GM19324 (cell line): ENCODE measurements around the gene ATP1B2.

ENCODE experiments used
- ATAC-seq: cut with Tn5 transposase; IDR thresholded peaks from one replicate; pipeline ENCODE4 v1.9.1; 2021; ENCODE audit warnings: mild to moderate bottlenecking, moderate library complexity; ENCODE audit not compliant: unreplicated experiment, low FRiP score

ATP1B2 gene

DNA sequence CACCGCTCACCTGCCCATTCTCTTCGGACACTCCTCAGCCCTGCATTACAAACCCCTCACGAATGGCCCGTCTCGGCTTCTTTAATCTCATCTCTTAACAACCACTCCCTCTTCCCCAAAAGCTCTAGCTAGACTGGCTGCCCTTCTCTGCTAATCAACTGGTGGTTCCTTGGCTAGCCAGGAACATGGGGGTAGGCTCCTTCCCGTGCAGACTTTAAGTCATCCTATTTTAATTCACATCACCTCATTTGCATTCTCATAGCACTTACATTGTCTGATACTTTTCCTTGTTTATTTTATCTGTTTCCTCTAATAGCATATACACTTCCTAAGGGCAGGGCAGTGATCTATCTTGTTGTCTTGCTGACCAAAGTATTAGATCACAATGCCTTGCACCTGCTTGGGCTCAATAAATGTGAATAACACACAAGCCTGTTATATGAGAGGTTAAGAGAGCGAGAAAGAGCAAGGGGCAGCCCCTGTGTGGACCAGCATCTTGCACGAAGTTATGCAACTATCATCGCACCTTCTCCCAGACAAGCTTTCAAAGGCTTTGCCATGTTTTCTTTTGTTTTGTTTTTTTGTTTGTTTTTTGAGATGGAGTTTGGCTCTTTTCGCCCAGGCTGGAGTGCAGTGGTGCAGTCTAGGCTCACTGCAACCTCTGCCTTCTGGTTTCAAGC lies 26.8 kb downstream of the ATP1B2 start:
- ATAC-seq, result no peak

DNA sequence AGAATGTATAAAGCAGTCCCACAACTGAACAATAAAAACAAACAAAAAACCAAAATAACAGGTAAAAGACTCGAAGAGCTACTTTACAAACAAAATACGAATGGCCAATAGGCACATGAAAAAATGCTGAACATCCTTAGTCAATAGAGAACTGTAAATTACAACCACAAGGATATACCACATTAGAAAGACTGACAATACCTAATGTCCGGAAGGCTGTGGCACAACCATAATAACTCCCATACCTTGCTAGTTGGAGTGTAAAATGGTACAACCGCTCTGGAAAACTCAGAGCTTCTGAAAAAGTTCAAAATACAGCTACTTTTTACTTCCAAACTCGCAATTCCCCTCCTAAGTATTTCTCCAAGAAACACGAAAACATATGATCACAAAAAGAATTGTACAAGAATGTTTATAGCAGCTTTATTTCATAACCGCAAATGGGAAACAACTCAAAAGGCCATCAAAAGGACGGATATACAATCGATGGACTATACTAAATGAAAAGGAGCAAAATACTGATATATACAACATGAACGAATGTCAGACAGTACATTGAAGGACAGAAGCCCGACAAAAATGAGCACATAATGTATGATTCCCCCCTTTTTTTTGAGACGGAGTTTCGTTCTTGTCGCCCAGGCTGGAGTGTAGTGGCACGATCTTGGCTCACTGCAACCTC lies 34.3 kb downstream of the ATP1B2 start:
- no peak for ATAC-seq

DNA sequence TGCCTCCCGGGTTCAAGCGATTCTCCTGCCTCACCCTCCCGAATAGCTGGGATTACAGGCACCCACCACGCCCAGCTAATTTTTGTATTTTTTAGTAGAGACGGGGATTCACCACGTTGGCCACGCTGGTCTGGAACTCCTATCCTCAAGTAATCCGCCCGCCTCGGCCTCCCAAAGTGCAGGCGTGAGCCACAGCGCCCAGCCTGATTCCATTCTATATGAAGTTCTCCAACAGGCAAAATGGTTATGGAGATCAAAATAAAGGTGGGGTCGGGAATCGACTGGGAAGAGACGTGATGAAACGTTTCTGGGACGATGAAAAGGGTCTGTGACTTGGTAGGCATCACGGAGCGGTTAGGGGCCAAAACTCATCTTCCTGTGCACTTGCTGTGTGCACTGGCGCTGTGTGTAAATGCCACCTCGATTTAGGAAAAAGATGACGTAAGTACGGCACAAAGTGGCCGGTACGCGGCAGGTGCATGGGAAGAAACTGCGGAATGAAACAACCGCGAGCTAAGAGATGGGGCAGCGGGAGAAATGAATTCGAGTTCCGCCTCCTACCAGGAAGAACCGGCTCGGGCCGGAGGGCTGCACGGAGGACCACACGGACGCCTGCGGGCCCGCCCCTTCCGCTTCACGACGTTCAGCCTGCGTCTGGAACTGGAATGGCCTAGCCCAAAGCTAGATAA lies 35.0 kb downstream of the ATP1B2 start:
- peak; percentile 54 for ATAC-seq

DNA sequence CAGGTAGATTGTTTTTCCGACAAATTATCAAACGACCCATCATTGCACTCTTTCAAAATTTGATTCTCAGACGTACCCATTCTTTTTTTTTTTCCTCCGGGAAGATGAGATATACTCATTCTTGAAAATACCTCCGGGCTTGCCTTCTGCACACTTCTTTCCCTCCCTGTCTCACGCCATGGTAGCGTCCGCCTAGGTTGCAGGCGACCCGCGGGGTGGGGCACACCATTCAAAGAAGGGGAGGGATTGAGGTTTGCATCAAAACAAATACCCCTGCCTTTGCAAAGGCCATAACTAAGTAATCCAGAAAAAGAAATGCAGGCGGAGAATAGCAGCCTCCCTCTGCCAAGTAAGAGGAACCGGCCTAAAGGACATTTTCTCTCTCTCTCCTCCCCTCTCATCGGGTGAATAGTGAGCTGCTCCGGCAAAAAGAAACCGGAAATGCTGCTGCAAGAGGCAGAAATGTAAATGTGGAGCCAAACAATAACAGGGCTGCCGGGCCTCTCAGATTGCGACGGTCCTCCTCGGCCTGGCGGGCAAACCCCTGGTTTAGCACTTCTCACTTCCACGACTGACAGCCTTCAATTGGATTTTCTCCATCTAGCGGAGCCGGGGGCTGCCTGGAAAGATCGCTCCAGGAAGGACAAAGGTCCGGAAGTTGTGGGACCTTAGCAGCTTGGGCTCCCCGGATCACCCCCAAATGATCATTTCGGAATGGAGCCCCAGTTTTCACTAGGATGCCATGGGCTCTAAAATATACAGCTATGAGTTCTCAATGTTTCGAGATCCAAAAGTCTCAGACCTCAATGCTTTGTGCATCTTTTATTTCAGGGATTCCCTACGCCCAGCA lies 35.7 kb downstream of the ATP1B2 start:
- peak; percentile 59 for ATAC-seq

DNA sequence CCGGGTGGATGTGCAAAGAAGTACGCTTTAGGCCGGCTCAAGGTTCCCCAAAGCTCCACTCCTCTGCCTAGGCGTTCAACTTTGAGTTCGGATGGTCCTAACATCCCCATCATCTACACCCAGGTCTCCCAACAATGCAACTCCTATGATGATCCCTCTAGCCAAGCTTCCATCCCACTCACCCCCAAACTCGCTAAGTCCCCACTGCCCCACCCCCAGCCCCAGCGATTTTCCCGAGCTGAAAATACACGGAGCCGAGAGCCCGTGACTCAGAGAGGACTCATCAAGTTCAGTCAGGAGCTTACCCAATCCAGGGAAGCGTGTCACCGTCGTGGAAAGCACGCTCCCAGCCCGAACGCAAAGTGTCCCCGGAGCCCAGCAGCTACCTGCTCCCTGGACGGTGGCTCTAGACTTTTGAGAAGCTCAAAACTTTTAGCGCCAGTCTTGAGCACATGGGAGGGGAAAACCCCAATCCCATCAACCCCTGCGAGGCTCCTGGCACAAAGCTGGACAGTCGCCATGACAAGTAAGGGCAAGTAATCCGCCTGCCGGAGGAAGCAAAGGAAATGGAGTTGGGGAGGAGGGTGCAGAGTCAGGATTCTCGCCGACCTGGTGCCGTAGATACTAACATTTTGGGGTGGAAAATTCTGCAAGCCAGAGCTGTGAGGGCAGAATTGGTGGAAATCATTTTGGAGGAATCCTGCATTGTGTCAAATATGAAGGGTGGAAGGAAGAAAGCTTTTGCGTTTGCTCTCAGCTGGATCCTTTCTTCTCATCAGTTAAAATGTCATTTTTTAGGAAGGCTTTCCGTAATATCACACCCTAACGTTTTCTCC lies 36.6 kb downstream of the ATP1B2 start, which contains the start of gene TP53:
Gene TP53 (minus strand): TSS at position 419 of the 836 bp plus-strand sequence. CDS start 10,896 bp downstream, outside the sequence.
- ATAC-seq, result no peak

DNA sequence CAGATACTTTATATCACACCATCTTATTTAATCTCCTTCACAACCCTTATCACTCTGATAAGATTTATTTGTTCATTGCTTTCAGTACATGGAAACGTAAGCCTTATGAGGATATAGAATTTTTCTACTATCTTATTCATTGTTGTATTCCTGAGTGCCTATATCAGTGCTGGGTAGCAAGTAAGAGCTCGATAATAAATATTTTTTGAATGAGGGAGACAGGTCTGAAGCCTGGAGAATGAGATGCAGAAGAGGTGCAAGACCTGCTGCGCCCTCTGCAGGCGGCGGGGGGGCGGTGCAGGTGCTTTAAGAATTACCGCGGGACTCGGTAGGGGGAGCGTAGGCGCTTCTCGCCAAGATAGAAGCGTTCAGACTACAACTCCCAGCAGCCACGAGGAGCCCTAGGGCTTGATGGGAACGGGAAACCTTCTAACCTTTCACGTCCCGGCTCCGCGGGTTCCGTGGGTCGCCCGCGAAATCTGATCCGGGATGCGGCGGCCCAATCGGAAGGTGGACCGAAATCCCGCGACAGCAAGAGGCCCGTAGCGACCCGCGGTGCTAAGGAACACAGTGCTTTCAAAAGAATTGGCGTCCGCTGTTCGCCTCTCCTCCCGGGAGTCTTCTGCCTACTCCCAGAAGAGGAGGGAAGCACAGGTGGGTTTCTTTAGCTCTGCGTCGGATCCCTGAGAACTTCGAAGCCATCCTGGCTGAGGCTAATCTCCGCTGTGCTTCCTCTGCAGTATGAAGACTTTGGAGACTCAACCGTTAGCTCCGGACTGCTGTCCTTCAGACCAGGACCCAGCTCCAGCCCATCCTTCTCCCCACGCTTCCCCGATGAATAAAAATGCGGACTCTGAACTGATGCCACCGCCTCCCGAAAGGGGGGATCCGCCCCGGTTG lies 37.4 kb downstream of the ATP1B2 start, which contains the start of gene WRAP53:
Gene WRAP53 (plus strand): TSS at position 570 of the 900 bp plus-strand sequence. CDS start 172 bp downstream, at position 742.
- ATAC-seq, result peak; percentile 64

DNA sequence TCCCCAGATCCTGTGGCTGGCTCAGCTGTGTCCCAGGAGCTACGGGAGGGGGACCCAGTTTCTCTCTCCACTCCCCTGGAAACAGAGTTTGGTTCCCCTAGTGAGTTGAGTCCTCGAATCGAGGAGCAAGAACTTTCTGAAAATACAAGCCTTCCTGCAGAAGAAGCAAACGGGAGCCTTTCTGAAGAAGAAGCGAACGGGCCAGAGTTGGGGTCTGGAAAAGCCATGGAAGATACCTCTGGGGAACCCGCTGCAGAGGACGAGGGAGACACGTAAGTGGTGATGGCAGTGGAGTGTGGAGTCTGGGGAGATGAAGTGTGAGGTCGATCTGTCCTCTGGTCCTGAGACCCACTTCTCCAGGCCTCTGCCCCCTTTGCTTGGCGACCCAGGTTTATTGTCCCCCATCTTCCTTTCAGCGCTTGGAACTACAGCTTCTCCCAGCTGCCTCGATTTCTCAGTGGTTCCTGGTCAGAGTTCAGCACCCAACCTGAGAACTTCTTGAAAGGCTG lies 38.1 kb downstream of the ATP1B2 start:
- no peak for ATAC-seq

DNA sequence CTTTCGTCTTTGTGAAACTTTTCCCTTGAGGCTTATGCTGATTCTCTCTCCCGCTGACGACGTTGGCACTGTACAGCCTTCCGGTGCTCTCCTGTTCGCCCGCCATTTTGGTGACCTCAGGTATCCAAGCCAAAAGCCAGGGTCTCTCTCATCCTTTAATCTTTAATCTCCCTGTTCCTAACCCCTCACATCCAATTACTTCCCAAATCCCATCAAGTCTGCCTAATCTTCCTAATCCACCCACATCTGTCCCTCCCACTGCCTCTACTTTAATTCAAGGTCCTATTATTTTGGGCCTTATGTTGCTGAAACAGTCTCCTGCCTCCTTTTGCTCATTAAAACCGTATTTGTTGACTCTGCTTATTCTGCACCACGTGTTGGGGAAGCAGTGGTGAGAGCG lies 44.9 kb downstream of the ATP1B2 start:
- no peak for ATAC-seq

DNA sequence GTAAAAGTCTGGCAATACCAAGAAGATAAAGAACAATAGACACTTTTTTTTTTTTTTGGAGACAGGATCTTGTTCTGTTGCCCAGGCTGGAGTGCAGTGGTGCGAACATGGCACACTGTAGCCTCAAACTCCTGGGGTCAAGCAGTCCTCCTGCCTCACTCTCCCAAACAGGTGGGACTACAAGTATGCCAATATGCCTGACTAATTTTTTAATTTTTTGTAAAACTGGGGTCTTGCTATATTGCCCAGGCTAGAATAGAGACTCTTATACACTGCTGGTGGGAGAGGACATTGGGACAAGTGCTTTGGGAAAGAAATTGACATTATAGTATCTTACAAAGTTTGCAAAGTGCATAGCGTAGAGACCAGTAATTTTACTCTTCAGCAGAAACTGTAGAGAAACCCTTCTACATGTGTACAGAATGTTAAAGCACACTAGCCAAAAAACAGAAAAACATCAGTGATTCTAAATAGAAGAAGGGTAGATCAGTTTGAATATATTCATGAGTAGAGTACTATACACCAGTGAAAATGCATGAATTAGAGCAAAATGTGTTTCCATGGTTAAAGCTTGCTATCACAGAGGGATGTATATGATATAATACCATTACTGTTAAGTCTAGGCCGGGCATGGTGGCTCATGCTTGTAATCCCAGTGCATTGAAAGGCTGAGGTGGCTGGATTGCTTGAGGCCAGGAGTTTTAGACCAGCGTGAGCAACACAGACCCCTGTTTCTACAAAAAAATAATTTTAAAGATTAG lies 47.3 kb downstream of the ATP1B2 start:
- ATAC-seq, result no peak

DNA sequence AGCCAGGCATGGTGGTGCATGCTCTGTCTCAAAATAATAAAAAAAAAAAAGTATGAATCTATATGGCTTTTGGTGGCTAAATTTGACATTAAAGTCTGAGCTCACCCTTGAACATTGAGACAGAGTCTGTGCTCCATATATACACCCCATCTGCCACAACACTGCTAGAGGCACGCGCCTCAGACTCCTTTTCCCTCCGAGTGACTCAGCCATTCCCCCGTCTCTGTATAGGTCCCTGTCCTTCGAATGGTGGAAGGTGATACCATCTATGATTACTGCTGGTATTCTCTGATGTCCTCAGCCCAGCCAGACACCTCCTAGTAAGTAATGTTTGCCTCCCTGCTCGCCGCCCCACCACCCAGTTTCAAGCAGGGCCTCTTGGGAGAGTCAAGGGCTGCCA lies 49.8 kb downstream of the ATP1B2 start:
- ATAC-seq, result no peak

DNA sequence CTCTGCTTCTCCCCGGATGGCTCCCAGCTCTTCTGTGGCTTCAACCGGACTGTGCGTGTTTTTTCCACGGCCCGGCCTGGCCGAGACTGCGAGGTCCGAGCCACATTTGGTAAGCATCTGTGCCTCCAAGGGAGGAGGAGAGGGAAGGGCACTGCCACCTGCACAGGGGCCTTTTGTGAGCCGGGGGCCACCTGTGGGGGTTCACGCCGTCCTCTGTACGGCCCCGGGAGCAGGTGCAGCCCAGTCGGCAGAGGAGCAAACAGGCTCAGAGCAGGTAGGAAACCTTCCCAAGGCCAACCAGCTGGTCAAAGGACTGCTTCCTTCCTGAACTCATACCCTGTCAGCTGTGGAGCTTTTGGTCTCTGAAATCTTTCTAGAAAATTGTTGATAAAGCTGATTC lies 51.0 kb downstream of the ATP1B2 start:
- ATAC-seq, result no peak

DNA sequence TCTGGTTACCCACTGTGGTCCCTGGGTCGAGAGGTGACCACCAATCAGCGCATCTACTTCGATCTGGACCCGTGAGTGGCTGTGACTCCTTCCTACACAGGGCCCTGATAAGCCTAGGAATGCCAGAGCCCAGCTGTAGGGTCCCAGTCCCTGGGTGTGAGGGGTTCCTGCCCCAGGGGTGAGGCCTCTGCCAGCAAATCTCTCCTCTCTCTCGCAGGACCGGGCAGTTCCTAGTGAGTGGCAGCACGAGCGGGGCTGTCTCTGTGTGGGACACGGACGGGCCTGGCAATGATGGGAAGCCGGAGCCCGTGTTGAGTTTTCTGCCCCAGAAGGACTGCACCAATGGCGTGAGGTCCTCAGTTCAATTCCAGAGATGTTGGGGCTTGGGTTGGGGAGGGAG lies 52.0 kb downstream of the ATP1B2 start:
- no peak for ATAC-seq

DNA sequence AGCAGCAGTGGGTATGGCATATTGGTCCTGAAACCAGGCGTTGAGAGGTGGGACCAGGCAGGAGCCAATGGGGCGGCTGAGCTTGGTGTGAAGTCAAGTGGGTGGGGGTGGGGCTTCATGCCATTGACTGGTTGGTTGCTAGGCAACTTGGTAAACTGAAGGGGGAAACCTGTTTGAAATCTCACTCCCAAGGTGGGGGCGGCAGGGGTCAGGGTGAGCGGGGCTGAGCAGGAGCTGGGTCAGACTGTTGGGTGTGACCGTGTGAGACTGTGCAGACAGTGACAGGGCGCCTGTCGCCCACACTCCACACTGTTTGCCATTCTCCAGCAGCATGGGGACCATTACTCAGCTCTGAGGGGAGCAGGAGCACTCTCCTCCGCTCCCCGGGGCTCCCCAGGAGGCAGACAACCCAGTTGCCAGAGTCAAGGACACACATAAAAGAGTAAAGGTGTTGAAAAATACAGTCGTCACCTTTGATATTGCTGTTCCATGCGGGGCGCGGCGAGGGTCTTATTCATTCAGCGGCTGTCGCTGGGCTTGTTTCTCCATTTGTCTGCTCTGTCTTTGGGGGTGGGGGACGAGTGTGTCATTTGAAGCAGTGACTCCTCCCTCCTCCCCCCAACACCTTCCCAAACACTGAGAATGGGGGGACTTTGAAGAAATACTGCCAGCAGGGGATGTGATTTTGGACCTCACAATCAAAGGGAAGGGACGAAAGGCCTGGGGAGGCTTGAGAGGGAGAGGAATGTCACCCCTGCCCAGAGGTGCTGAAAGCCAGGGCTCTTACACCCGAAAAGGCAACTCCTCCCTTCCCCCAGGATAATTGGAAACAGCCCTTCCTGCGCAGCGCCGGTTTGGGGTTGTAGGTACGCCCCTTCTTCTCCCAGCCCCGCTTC lies 53.1 kb downstream of the ATP1B2 start:
- no peak for ATAC-seq

DNA sequence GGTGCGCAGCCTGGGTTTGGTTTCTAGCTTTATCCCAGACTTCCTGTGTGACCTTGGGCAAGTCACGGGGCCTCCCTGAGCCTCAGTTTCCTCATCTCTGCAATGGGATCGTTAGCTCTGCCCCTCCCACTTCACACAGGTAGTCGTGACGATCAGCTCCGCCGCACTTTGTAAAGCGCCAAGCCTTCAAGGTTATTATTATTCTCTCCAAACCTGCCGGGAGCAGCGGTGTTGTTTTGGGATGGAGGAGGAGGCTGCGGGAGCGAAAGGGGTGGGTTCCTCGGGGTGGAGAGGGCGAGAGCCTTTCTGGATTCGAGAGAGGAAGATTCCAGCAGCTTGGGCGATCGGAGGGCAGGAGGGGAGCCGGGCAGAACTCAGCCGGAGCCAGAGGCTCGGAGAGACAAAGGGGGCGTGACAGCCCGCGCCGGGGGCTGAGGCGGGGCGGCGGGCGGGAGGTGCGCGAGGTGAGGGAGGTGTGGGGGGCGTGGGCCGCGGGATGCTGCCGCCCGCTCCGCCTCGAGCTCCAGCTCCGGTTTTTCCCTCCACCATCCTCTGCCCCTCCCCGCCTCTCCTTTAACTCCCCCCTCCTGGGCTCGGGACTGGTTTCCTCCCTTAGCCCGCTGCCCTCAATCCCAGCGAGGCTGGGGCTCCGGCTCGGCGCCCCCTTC lies 54.0 kb downstream of the ATP1B2 start, which contains the start of gene EFNB3:
Gene EFNB3 (plus strand): TSS at position 602 of the 668 bp plus-strand sequence. CDS start 397 bp downstream, outside the sequence.
- no peak for ATAC-seq

DNA sequence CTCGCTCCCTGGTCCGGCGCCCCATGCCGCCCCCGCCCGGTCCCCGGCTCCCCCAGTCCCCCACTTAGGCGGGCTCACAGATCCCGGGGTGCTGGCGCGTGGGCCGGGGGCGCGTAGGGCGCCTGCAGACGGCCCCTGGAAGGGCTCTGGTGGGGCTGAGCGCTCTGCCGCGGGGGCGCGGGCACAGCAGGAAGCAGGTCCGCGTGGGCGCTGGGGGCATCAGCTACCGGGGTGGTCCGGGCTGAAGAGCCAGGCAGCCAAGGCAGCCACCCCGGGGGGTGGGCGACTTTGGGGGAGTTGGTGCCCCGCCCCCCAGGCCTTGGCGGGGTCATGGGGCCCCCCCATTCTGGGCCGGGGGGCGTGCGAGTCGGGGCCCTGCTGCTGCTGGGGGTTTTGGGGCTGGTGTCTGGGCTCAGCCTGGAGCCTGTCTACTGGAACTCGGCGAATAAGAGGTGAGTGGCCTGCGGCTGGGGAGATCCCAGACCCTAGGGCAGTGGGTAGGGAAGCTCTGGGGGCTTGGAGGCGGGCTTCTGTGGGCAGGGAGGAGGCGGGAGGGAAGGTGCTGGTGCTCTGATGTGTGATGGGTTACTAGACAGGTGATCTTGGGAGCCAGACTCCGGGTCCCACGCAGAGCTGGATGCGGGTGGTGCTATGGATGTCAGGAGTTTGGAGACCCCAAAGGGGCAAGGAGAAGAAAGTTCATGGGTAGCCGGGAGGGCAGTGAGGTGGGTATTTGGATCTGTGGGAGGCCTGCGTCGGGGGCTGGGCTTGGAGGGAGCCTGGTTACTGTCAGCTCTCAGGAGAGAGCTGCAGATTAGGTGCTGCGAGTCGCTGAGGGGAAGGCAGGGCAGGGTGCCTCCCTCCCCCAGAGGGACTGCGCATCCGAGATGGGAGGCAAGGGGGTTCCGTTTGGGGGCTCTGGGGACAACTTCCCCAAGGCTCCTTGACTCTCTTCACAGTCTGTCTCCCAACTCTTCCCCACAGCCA lies 54.8 kb downstream of the ATP1B2 start:
- ATAC-seq, result no peak
